ENCODE data around the gene PTPRN2.

Gene PTPRN2

DNA sequence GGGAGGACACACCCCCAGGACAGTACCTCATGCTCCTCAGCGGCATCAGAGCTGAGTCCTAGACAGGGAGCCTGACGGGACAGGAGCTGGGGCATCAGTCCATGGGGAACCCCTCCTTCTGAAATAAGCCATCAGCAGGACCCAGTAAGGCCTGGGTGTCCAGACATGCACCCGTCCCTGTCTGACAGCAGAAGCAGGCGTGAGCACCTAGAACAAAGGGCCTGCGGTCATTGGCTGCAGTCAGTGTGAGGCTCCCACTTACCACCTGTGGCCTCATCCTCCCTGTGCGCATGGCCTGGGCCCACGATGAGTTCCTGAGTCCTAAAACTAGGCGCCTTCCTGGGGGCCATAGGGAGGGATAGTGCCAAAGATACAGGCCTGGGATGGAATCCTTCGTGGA lies 484.7 kb downstream of the PTPRN2 start:
- TF ChIP-seq, protein P1, sequence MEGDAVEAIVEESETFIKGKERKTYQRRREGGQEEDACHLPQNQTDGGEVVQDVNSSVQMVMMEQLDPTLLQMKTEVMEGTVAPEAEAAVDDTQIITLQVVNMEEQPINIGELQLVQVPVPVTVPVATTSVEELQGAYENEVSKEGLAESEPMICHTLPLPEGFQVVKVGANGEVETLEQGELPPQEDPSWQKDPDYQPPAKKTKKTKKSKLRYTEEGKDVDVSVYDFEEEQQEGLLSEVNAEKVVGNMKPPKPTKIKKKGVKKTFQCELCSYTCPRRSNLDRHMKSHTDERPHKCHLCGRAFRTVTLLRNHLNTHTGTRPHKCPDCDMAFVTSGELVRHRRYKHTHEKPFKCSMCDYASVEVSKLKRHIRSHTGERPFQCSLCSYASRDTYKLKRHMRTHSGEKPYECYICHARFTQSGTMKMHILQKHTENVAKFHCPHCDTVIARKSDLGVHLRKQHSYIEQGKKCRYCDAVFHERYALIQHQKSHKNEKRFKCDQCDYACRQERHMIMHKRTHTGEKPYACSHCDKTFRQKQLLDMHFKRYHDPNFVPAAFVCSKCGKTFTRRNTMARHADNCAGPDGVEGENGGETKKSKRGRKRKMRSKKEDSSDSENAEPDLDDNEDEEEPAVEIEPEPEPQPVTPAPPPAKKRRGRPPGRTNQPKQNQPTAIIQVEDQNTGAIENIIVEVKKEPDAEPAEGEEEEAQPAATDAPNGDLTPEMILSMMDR (IDR thresholded peaks at IDR 0.05; ENCODE audit: low read depth, low read length) = no peak
- no peak overlapping the region for H3K4me3 ChIP-seq (ENCODE audit: low read depth, low read length)

DNA sequence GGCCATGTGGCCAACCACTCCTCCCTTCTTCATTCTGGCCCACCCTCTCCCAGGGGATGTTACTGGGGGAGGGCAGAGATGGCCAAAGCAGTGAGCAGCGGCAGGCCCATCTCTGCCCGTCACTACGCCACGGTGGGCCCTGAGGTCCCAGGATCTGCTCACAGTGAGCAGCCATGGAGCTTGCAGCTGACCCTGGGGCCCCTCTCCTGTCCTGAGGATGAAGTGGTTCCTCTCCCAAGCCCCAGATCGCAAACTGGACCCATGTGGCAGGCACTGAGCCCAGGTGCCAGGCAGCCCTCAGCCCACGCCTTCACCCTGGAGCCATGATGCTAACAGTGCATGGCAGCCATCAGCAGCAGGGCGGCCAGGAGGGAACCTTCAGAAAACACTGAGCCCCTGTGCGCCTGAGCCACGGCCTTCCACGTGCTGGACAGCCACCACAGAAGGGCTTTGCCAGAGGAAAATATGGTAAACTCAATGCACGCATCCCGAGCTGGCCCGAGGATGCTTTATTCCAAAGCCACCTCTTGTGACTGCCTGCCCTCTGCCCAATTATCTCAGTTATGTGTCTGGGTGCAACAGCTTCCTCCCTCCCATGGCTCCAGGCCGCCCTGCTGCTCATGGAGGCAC lies 485.7 kb downstream of the PTPRN2 start:
- TF ChIP-seq, protein P1 (IDR thresholded peaks at IDR 0.05; ENCODE audit: low read depth, low read length) = no peak
- no peak overlapping the region for H3K4me3 ChIP-seq (ENCODE audit: low read depth, low read length)

DNA sequence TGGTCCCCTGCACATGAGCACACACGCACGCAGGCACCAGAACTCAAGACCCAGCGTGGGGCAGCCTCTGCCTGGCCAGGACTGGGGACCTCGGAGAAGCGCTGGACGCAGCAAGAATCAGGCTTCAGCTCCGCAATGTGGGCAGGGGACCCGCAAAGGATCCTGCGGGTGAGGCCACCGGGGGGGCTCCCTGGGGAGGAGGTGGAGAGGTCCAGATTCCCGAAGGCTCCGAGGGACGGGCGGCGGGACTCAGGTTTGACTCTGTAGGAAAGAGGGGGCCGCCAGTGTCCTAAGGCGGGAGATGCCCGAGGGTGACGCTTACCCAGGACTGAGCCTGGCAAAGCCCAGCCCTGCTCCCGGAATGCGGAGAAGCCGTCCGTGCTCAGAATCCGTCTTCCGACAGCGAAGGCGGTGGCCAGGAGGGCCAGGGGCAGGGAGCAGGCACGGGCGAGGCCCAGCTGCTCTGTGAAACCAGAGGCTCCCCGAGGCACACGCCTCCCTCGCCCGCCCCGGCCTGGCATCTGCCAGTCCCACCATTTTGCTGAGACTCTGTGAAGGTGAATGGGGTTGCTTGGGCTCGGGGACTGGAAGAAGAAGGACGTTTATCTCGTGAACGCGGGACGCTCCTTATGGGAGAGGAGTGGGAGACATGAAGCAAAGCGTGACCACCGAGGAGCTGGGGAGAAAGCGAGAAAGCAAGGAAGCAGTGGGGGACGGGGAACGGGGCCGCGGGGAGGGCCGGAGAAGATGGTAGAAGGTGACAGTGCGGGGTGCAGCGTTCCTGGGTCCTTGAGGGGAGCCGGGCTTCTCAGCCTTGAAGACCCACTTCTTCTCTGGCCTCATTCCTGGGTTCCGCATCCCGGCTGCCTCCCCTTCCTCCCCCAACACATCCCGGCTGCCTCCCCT lies 489.2 kb downstream of the PTPRN2 start:
- H3K4me3 ChIP-seq (ENCODE audit: low read depth, low read length) = no peak overlapping the region
- TF ChIP-seq, protein P1 (IDR thresholded peaks at IDR 0.05; ENCODE audit: low read depth, low read length) = no peak

DNA sequence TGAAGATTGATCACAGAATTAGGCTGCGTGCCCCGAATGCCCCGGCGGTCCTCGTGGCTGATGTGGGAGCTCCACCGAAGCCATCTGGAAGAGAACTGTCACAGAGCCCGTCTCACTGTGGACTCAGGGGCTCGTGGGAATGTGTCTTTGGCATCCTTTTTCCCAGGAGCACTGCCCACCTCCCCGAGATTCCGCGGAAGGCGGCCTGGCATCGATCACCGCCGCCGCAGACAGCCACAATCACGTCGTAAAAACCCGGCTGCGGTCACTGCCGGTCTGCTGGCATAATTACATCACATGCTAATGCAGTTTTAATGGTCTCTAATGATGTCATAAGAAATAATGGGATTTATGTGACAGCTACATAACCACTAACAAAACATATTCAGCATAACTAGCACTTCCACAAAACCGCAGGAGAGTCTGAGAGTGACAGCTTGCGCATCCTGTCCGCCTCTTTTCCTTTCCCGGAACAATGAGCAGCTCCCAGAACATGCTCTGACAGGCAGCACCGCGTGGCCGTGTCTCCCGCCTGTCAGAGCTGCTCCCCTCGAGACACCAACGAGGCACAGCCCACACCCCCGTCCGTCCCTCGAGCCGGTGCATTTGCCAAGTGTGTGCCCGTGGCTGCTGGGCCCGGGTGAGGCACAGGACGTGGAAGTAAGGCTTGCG lies 490.0 kb downstream of the PTPRN2 start:
- no peak overlapping the region for H3K4me3 ChIP-seq (ENCODE audit: low read depth, low read length)
- TF ChIP-seq, protein P1 (IDR thresholded peaks at IDR 0.05; ENCODE audit: low read depth, low read length) = no peak

DNA sequence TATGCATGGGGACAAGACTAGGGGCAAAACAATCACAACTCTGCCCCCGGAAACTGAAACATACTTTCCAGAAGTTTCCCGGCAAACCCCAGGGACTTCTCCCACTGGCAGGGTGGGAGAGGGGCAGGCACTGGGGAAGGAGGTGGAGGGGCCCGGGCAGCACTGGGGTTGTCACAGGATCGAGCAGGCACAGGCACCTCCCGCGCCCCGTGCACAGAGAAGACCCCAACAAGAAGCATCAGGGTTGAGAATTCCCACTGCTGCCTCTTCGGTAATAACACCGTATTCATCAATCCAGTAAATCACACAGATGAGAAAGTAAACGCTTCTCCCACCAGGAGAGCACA lies 490.5 kb downstream of the PTPRN2 start:
- H3K4me3 ChIP-seq (ENCODE audit: low read depth, low read length) = no peak overlapping the region
- TF ChIP-seq, protein P1 (IDR thresholded peaks at IDR 0.05; ENCODE audit: low read depth, low read length) = no peak

DNA sequence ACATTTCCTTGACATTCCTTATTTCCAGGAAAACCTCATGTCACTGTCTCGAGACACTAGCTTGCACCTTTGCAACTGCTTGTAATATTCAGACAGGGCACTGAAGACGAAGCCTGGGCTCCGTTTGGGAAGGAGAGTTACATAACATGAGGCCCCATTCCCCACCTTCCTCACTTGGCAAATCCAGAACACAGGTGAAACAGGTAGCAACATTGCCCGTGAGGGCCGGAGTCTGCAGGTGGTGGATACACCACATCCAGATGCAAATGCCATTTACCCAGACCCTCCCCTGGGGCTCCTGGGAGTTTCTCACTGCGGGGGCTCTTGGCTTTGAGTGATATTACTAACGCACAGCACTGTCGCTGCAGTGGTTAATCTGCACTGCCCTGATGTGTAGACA lies 491.0 kb downstream of the PTPRN2 start:
- TF ChIP-seq, protein P1 (IDR thresholded peaks at IDR 0.05; ENCODE audit: low read depth, low read length) = no peak
- H3K4me3 ChIP-seq (ENCODE audit: low read depth, low read length) = no peak overlapping the region

All from WI38 (cell line).